ENCODE data around the gene KLF6.

KLF6 gene

DNA sequence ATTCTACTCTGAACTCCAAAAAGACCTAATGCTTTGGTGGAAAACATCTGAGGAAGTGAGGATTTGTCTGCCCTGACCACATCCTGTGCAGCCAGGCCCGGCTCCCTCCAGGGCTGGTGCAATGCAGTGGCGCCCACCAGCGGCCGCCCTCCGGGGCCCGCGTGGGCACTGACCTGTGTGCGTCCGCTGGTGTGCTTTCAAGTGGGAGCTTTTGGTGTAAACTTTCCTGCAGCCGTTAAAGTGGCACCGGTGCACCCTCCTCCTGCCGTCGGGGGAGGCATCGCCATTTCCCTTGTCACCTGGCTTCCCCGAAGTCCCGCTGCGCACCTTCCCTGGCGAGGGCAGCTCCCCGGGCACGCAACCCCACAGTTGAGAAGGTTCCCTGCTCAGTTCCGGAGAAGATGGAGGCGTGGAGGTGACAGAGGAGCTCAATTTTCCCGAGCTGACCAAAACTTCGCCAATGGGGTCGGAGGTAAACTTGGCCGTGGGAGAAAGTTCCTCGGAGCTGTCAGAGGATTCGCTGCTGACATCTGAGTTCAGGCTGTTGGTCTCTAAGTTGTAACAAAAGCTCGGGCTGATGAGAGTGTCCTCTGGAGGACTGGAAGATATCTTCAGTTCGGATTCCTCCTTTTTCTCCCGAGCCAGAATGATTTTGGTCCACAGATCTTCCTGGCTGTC, 3.4 kb downstream of the KLF6 start:
- H3K9me3 ChIP-seq (ENCODE audit: severe bottlenecking) = no peaks in the 10 kb centered on the region
- no peak overlapping the region for H3K27ac ChIP-seq
- H3K36me3 ChIP-seq = peaks cover 47% of the 10 kb centered on the region
- DNase-seq = no peak
- TF ChIP-seq, protein P1, sequence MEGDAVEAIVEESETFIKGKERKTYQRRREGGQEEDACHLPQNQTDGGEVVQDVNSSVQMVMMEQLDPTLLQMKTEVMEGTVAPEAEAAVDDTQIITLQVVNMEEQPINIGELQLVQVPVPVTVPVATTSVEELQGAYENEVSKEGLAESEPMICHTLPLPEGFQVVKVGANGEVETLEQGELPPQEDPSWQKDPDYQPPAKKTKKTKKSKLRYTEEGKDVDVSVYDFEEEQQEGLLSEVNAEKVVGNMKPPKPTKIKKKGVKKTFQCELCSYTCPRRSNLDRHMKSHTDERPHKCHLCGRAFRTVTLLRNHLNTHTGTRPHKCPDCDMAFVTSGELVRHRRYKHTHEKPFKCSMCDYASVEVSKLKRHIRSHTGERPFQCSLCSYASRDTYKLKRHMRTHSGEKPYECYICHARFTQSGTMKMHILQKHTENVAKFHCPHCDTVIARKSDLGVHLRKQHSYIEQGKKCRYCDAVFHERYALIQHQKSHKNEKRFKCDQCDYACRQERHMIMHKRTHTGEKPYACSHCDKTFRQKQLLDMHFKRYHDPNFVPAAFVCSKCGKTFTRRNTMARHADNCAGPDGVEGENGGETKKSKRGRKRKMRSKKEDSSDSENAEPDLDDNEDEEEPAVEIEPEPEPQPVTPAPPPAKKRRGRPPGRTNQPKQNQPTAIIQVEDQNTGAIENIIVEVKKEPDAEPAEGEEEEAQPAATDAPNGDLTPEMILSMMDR (IDR thresholded peaks at IDR 0.05; ENCODE audit: low read depth, low read length) = 0 out of 2 replicates have a peak, but pooled peaks have one; percentile 10
- no peaks in the 10 kb centered on the region for H3K27me3 ChIP-seq (ENCODE audit: insufficient read depth, low read depth, severe bottlenecking)
- no peak overlapping the region for H3K4me3 ChIP-seq (ENCODE audit: low read depth, low read length)

DNA sequence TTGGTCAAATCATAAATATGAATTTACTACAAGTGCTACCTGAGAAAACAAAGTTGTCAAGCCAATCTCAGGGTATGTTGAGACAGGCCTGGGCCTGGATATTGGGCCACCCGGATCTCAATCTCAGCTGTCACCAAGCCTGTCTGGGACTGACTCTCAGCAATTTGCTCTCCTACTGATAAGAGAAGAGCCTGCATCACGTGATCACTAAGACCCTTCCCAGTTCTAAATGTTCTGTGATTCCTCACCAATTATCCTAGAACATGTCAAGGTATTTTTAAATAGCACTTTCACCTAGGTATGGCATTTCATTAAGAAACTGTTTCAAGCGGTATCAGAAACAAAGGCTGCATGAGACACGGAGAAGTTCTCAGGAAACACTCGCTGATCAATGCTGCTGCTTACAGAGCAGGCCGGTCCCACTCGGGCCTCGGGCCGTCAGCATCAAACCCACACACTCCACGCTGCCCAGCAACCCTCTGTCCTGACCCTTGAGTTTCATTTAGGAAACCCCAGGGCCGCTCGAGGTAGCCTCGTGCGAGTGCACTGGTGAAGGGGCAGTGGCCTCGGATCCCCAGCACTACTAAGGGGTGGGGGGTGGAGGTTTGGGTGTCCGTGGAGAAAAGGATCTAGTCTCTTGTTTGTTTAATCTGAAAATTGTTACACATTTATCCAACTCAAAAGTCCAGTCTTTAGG, 4.1 kb downstream of the KLF6 start:
- peaks cover 47% of the 10 kb centered on the region for H3K36me3 ChIP-seq
- TF ChIP-seq, protein P1 (IDR thresholded peaks at IDR 0.05; ENCODE audit: low read depth, low read length) = no peak
- no peak for DNase-seq
- H3K27ac ChIP-seq = no peak overlapping the region
- no peaks in the 10 kb centered on the region for H3K9me3 ChIP-seq (ENCODE audit: severe bottlenecking)
- H3K27me3 ChIP-seq (ENCODE audit: insufficient read depth, low read depth, severe bottlenecking) = no peaks in the 10 kb centered on the region
- no peak overlapping the region for H3K4me3 ChIP-seq (ENCODE audit: low read depth, low read length)

DNA sequence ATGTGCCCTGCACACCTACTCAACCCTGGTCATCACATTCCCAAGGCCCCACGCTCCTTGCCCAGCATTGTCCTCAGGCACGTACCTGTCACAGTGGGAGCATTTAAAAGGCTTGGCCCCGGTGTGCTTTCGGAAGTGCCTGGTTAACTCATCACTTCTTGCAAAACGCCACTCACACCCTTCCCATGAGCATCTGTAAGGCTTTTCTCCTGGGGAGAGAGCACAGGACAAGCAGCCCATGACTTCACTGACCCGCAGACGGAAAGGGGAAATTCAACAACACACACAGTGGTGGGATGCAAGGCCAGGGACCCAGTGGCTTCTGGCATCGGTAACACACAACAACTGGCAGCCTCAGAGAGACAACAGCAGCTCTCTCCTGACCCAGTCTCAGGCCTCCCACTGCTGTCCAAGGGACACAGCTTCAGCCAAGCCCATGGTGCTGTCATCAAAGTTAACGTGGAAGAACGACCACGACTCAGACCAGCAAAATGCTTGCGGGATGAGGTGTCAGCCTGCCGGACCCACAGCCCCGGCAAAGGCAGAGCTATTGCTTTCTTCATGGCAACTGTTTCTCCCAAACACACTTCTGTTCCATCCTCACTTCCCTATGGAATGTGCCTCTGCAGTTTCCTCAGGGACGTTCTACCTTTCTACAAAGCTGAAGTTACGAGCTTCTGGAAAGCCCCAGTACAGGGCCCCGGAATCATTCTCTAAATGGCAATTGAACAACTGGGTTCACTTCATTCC, 4.8 kb downstream of the KLF6 start:
- DNase-seq = no peak
- TF ChIP-seq, protein P1 (IDR thresholded peaks at IDR 0.05; ENCODE audit: low read depth, low read length) = no peak
- Histone ChIP-seq H3K27me3 (ENCODE audit: insufficient read depth, low read depth, severe bottlenecking) (no peaks in the 10 kb centered on the region), H3K9me3 (ENCODE audit: severe bottlenecking) (no peaks in the 10 kb centered on the region), H3K27ac (no peak overlapping the region), H3K36me3 (peaks cover 47% of the 10 kb centered on the region), H3K4me3 (ENCODE audit: low read depth, low read length) (no peak overlapping the region)

DNA sequence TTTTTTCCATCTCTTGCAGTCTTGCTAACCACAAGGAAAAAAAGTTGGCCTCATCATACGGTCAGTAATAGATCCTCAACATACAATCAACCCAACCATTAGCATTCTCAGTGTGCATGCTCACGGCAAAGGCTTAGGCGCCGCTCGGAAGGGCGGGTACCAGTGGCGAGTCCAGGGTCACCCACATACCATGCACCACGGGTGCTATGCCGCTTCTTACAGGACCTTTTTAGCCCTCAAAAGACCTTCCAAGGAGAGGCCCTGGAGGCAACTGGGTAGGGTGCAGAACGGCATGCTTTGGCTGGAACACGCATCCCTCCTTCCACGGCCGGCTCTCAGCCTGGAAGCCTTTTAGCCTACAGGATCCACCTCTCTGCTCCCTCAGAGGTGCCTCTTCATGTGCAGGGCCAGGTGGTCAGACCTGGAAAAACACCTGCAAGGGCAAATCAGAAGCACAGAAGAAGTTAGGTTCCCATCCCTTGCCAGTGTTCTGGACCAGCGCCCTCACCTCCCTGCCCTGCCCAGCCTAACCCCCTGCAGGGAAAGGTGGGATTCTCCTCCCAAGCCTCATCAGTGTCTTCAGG, 5.8 kb downstream of the KLF6 start:
- no peak overlapping the region for H3K4me3 ChIP-seq (ENCODE audit: low read depth, low read length)

DNA sequence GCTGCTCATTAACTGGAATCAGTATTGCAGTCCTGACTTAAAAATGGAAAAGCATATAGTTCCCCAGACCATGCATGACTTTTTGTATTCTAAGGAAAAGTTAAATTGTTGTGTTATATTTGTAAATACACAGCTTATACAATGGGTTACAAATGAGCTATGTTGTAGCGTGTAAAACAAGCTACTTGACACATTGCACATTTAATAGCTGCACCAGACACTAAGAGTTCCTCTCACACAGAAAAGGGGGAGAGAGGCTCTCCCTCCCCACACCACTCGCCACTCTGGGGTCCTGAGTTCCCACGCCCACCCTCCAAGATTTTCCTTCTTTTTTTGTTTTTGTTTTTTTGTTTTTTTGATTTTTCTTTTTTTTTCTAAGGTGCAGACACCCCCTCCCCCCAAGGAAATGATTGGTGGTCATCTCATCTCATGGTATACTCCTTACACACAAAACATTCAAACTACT, 6.3 kb downstream of the KLF6 start:
- Histone ChIP-seq H3K27ac (no peak overlapping the region), H3K9me3 (ENCODE audit: severe bottlenecking) (no peaks in the 10 kb centered on the region), H3K4me3 (ENCODE audit: low read depth, low read length) (no peak overlapping the region), H3K27me3 (ENCODE audit: insufficient read depth, low read depth, severe bottlenecking) (no peaks in the 10 kb centered on the region), H3K36me3 (peaks cover 43% of the 10 kb centered on the region)
- DNase-seq = no peak
- TF ChIP-seq, protein P1 (IDR thresholded peaks at IDR 0.05; ENCODE audit: low read depth, low read length) = no peak

More for the DNA sequence above, 5.8 kb downstream of the KLF6 start:
- no peaks in the 10 kb centered on the region for H3K27me3 ChIP-seq (ENCODE audit: insufficient read depth, low read depth, severe bottlenecking)
- no peaks in the 10 kb centered on the region for H3K9me3 ChIP-seq (ENCODE audit: severe bottlenecking)
- TF ChIP-seq, protein P1 (IDR thresholded peaks at IDR 0.05; ENCODE audit: low read depth, low read length) = no peak
- no peak overlapping the region for H3K27ac ChIP-seq
- peaks cover 43% of the 10 kb centered on the region for H3K36me3 ChIP-seq
- DNase-seq = no peak
